HS-5 (cell line): ENCODE results near the gene SVEP1.
"Not testable (repeated sequence)": the region's sequence is repeated elsewhere in the genome, so short reads cannot be mapped to it uniquely, and the experiment has no call there.

Experiments used
- DNase-seq: peaks from one replicate; pipeline ENCODE4 v3.0.0-alpha.2; 2012; ENCODE audit warnings: low read depth

Gene SVEP1

DNA sequence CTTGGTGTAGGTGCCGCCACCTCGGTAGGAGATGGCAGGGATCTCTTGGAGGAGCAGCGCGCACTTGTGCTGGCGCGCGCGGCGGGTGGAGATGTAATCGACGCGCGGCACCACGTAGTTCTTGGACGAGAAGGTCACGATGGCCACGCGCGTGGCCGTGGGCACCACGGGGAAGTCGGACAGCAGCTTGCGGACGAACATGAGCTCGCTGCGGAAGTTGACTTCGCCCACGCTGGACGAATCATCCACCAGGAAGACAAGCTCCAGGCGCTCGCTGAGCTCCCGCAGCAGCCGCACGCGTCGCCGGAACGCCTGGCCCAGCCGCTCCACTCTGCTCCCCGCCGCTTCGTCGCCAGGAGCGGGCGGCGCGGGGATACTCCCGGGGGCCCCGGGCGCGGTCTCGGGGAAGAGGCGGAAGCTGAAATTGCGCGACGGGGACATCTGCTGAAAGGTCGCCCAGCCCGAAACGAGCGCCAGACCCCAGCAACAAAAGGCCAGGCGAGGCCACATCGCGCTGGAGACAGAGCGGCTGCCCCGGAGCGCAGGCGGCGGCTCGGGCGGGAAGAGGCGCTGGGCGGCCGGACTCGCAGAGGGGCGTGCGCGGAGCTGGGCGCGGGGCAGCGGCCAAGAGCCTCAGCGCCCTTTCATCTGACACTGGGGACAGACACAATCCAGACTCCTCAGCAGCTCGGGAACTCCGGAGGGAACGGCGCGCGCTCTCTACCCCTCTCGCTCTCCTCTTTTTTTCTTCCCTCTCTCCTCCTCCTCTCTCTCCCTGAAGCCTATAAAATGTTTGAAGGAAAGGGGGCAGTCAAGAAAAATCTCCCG lies at the start of gene SVEP1:
Gene SVEP1 (minus strand): TSS at position 708 of the 828 bp plus-strand sequence. CDS start 198 bp downstream, at position 510.
- DNase-seq = no peak

DNA sequence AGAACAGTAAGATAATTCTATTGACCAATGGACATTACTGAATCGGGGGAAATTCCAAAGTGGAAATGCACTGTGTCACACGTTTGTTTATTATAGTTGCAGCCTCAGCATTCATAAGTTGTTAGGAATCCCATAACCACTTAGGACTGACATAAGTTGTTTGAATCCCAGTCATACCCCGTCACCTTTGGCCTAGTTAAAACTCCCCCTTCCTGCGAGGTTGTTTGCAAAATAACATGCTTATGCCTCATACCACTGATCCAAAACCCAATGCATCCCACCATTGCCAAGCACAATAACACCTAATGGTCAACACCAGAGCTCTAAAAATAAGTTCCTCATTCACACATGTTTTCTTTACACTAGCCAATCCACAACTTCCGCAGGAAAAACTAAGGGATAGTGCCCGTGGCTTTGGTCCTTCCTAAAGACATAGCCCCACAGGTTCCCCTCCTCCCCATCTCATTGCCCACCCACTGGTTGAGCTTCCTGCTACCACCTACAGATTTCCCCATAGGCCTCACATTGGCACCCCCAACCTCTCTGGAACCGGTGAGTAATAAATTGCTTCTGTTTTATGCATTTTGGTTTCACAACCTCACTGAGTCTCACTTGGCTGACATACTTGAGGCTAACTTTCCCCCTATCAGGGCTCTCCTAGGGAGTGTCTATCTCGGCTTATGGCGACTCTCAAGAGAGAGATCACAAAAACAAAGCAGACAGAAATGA lies 46.7 kb upstream of the SVEP1 start:
- DNase-seq = peak; percentile 89

DNA sequence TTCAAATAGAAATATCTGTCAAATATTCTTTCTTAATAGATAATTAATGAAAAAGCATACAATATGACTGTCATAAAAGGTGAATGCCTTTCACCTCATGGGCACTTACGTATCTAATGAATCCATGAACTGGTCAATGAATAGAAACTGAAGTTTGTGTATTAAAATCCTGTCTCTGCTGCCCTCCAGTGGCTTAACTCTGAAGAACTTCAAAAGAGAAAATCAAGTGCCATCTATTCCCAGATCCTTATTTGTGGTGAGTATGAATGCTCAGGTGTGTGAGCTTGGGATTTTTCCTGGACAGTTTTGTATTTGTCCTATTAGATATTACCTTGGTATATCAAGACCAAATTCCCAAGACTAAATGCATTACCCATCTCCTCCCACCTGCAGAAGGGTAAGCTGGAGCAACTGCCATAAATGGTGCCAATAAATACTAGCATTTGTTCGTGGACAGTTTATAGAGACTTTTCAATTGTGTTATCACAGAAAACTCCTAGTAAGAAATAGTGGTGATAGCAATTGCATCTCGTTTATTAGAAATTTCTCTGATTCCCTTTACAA lies 44.0 kb upstream of the SVEP1 start:
- DNase-seq = no peak

DNA sequence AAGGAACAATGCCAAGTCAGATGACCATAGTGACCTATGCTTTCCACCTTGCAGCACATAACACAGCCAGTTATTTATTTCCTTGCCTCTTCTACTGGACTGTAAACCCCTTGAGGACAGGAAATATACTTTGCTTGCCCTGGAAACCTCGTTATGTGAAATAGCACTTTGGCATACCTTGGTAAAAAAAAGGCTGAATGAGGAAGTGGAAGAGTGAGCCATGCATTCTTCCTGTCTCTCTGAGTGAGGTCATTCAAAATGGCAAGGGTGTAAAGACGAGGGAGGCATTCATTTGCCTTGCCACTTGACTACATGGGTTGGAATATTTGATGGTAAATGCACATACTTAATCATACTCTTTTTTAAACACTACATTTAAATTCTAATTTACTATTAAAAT lies 42.8 kb upstream of the SVEP1 start:
- no peak for DNase-seq

DNA sequence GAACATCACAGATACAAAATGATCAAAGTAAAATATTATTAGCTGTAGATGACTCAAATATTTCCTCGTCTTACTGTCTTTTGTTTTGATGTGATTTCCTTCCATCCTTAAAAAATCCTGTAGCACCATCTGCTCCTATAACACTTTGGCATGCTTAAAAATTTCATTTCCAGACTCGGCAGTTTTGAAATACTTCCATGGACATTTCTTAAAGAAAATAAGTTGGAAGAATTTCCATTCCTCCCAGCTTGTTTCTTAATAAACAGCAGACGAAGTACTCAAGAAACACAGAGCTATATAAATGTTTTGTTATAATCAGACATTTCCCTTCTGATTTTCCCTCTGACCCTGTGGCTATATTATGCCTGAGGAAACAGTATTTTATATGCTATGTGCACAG lies 41.2 kb upstream of the SVEP1 start:
- no peak for DNase-seq

DNA sequence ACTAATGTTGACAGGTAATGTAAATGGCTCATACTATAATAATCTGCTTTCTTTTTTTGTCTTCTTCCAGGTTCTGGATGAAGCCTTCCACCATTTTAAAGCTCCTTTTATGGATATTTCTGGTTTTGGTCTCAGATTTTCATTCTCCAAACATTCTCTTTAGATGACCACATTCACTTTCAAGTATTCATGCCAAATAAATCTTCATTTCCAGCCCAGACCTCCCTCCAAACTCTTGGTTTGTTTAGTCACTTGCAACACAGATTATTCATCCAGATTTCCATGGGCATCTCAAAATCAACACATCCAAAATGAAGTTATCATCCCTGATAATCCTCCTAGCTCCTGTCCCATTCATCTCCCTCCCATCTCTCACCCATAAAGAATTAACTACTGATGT lies 40.3 kb upstream of the SVEP1 start:
- no peak for DNase-seq

DNA sequence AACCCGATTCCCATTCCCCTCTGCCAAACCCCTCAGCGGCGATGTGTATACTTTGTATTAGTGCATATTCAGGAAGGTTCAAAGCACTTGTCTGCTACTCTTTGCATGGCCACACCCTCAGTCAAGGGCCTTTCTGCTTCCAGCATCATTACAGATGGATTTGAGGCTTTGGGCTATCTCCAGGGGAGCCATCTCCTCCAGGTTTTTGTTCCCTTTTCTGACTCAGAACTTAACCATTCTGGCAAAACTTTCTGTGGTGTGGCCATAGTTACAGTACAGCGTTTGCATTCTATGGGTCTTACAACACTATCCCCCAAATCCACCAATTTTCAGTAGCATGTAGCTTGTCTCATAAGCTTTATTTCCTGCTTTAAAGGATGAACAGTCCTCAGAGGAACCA lies 36.0 kb upstream of the SVEP1 start:
- peak; percentile 56 for DNase-seq

DNA sequence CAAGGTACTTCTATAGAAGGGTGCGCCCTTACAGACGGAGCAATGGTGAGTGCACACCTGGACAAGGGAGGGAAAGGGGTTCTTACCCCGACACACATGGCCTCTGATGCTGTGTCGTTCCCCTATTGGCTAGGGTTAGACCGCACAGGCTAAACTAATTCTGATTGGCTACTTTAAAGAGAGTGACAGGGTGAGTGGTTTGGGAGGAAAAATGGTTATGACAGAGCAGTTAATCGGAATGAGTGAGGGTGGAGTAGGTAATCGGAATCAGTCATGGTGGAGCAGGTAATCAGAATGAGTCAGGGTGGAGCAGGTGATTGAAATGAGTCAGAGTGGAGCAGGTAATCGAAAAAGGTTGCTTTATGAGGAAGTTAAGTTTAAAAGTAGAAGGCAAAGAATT lies 35.0 kb upstream of the SVEP1 start:
- DNase-seq = not testable (repeated sequence)

DNA sequence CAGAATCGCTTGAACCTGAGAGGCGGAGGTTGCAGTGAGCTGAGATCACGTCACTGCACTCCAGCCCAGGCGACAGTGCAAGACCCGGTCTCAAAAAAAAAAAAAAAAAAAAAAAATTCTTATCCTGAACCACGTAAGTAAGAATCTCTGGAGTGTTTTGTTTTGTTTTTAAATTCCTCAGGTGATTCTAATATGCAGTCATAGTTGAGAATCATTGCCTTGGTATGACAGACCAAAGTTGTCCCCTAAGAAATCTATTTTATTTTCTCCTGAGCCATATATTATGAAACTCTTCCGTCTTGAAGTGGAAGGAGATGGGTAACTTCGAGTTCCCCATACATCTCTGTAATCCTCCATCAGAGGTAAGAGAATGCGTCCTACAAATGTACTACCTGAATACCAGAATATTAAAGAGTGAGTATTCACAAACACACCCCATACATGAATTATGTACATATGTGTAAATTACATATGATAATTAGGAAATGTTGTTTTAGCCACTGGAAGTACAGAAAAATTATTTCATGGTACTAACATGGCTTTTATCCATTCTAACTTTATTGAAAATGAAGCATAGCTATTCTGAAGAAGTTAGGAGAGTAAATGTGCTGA lies 26.7 kb upstream of the SVEP1 start:
- DNase-seq = peak; percentile 34

DNA sequence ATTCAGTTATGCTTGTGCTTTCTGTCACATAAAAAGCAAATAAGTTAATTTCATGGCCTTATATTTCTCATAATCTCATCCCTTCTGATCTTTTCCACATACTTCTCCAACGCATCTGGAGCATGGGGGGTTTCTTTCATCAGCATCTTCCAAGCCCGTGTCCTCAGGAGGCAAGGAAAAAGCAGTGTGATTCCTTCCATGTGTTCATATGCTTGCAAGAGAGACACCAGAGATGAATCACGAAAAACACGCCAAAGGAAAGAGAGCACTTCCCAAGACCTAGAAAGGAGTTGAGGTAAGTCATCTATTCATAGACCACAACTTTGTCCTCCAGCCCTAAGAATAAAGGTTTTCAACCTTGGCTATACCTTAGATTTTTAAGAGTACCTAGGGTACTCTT lies 26.0 kb upstream of the SVEP1 start:
- DNase-seq = no peak

DNA sequence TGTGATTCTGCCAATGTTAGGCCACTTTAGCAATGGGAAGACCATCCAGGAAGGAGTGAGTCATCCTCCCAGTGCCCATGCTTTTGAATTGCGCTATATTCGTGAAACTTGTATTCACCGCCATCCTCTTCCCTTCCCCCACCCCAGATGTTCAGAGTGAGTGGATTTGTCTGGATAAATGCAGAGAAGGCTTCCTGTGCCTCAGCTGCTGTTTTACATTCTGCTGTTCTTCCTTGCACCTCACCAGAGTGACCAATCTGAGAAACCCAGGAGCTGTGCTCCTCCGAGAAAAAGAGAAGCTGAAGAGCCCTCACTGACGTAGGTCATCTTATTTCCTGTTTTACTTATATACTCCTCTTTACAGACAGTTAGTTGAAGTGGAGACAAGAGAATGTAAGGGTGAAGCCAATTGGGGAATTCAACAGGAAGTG lies 24.6 kb upstream of the SVEP1 start:
- DNase-seq = no peak

DNA sequence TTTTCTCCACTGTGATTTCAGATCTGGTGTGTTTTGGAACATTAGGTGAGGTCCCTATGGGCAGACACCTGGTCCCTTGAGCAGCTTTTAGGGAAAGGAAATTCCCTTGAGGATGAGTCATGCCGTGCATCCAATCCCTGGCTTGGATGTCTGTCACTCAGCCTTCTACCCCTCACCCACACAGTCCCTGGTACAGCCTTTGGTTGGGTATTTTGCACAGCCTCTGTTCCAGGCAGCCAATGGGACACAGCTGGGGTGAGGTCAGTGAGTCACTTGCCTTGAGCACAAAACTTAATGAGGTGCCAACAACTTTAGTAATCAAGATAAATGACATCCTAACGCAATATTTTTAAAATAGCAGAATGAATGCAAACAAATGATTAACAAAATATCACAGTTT lies 22.7 kb upstream of the SVEP1 start:
- no peak for DNase-seq

DNA sequence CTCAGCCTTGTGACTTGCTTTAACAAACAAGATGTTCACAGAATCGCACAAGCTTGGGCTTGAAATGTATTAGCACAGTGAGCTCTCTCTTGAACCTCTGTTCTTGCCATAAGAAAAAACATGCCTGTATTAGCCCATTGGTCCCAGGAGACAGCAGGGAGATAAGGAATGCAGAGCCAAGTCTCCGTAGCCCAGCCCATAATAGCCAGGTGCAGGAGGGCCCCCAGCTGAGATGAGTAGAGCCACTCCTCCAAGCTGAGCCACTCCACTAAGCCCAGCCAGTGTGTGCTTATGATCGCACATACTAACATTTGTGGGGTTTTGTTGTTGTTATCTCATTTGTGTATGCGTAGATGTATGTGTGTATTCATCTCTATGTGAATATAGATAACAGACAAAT lies 21.6 kb upstream of the SVEP1 start:
- no peak for DNase-seq

DNA sequence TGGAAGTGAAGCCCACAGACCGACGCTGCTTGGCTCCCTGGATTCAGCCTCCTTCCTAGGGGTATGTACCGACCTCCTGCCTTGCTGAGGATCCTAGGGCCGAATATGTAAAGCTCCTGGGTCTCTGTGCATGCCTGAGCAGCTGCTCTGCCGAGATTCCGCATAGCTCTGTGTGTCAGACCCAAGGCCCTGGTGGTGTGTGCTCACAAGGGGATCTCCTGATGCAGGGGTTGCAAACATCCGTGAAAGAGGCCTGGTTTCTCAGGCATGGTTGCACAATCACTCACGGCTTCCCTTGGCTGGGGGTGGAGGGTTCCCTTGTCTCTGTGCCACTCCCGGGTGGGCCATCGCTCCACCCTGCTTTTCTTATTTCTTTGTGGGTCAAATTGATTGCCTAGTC lies 19.9 kb upstream of the SVEP1 start:
- no peak for DNase-seq

DNA sequence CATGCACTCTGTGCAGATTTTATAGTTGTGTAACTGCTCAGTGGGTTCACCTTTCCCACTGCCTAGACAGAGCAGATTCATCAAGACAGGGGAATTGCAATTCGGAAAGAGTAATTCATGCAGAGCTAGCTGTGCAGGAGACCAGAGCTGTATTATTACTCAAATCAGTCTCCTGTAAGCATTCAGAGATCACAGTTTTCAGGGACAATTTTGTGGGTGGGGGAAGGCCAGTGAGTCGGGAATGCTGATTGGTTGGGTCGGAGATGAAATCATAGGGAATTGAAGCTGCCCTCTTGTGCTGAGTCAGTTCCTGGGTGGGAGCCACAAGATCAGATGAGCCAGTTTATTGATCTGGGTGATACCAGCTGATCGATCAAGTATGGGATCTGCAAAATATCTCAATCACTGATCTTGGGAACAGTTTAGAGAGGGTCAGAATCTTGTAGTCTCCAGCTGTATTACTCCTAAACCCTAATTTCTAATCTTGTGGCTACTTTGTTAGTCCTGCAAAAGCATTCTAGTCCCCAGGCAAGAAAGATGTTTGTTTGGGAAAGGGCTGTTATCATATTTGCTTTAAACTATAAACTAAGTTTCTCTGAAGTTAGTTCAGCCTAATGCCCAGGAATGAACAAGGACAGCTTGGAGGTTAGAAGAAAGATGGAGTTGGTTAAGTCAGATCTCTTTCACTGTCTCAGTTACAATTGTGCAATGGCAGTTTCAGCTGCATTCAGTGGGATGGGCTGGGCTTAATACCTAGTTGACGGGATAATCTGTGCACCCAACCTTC lies 12.7 kb upstream of the SVEP1 start:
- DNase-seq = no peak

DNA sequence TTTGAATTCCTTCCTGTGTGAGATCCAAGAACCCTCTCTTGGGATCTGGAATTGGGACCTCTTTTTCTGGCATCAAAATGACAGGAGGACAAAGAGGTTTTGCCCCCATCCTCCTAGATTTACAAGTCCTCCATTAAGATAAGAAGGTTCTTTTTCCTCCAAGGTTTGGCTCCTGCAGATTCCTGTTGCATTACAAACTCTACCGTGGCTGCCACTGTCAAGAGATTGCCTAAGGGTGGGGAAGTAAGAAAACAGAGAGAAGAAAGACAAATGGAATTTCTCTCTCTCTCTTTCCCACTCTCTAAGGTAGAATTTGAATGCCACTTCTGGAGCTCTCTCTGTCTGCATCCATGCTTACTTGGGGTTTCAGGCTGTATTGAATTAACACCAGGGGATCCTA lies 12.0 kb upstream of the SVEP1 start:
- no peak for DNase-seq

DNA sequence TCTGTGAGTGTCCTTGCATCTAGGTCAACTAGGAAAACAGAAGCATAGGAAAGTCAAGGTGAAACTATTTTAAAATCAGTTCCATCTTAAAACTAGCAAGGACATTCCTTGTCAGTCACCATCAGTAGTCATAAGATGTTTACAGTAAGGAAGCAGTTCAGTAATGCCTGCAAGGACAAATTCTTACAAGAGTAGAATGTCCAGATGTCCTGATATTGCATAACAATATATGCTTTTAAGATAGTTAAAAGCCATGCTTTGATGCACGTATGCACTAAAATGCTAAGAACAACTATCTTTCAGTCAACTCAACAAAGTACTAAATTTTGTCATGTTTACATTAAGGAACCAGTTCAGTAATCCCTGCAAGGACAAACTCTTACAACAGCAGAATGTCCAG lies 11.3 kb upstream of the SVEP1 start:
- no peak for DNase-seq

DNA sequence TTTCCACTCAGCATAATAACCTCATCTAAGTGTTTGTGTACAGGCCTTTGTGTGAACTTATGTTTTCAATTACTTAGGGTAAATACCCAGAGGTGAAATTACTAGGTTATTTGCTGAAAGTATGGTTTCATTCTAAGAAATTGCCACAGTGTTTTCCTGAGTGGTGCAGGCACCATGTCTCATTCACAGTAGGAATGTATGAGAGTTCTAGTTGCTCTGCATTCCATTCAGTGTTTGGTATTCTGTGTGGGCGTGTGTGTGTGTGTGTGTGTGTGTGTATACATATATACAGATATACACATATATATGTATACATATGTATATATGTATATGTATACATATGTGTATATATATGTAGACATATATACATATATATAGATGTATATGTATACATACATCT lies 8.8 kb upstream of the SVEP1 start:
- DNase-seq = no peak

DNA sequence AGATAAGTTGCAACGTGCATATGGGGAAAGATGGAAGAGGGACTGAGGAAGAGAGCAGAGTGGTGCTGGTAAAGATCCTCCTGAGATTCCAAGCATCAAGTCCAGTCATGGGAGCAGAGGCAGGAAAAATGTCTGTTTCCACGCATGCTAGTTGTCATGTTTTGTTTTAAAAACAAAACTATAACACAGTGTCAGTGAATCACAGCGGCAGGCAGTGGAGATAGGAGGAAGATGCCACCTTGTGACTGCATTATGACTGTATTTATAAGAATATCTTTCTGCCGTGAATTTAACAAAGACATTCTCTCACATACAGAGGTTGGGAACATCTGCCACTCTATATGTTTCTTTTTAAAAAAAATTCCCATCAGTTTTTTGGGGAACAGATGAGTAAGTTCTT lies 3.7 kb upstream of the SVEP1 start:
- DNase-seq = no peak

DNA sequence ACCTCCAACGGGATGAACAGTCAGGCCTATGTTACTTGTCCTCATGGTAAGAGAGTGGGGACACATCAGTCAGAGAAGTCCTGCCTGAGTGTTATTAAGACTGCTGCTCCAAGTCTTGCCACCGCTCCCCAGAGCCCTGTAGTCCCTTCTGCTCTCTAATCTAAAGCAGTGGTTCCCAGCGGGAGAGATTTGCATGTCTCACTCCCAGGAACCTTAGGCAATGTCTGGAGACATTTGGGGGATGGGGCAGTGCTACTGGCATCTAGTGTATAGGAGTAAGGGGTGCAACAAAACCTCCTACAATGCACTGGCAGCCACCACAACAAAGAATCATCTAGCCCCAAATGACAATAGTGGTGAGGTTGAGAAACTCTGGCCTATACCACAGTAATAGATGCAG lies 2.6 kb upstream of the SVEP1 start:
- DNase-seq = no peak

DNA sequence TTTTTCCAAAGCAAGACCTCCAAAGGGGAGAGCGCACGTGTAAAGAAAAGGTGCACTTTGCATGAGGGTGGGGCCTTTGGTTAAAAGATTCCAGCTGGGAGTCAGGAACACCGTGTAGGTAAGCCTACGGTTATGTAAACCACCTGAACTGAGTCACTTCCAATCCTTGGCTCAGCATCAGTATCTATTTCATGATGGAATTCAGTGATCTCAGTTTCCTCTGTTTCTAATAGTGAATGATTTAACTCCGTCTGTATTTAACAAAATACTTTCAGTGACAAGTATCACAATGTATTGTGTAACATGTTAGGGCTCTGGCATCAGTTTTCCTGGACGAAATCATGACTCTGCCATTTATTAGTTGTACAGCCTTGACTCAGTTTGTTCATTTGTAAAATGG lies 1.3 kb upstream of the SVEP1 start:
- DNase-seq = no peak

DNA sequence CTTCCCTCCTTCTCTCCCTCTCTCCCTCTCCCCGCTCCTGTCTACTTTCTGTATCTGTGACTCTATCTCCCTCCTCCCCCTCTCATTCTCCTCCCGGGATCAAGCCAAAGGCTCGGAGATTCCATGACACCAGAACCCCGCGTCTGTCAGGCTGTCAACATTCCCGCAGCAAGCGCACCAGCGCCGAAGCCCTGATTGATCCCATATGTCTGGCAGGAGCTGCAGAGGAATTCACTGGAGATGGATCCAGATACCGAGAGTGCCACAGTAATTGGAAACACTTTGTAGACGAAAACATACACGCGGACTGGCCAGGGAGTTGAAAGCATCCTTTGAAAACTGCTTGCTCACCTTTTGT lies 300 bp upstream of the SVEP1 start:
- peak; percentile 69 for DNase-seq
